Astrocyte of the spinal cord (primary cell): ENCODE data around the gene MTSS2.

Experiments
- DNase-seq: peaks from one replicate; pipeline ENCODE4 v3.0.0; 2011; ENCODE audit warnings: low read depth, low spot score
- H3K4me3 ChIP-seq: 2 replicates; pipeline ENCODE4 v1.5.1; 2011; ENCODE audit warnings: low read depth, mild to moderate bottlenecking, low read length, moderate library complexity
- CTCF ChIP-seq: IDR thresholded peaks from 2 replicates; pipeline ENCODE4 v1.5.1; 2012; ENCODE audit warnings: low read depth, mild to moderate bottlenecking, low read length, inconsistent platforms
- in situ Hi-C: cut with HindIII; loops from 2 replicates; pipeline ENCODE4 v1.10.0; 2017; ENCODE audit warnings: low sequenced_read_pairs

MTSS2 gene

GRCh38 chr16:70695331-70696070, 9.6 kb upstream of the MTSS2 start:
- TF ChIP-seq CTCF: no peak
- in situ Hi-C loops: no loop called here
- DNase-seq: no peak
- no peak overlapping the region for H3K4me3 ChIP-seq

- in situ Hi-C loops: no loop called here
- no peak for DNase-seq
- no peak overlapping the region for H3K4me3 ChIP-seq
- no peak for TF ChIP-seq CTCF
Observed at GRCh38 chr16:70694868-70695218, 9.0 kb upstream of the MTSS2 start.

DNA sequence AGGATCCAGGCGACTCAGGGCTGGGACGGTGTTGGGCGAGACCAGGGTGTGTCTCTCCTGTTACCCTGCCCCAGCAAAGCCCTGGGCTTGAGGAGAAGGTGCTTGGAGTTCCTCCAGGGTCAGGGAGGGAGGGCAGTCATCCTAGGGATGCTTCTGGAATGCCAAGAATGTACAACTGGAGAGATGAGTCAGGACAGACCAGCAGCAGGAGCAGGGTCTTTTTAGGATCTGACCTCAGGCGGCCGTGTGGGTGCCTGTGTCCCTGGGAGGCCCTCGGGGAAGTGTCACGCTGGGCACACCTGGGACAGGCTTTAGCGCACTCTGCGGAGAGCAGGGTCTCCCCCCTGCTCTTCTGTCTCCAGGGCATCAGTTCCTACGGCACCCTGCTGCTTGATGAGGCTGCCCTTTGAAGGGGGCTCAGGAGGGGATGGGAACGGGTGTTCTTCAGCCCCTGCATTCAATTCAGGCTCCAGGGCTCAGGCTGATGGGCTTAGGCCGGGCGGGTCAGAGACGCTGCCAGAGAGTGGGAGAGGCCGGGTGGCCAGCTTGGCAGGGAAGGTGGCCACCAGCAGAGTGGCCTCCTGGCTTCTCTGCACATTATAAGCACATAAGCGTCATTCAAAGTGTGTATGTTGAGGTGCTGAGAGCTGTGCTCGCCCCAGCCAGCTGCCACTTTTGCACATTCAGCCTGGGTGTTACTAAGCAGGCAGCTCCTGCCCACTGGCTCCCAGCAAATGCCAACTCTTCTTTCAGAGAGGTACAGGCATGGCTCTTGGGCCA, 8.4 kb upstream of the MTSS2 start:
- no peak for TF ChIP-seq CTCF
- in situ Hi-C loops: no loop called here
- H3K4me3 ChIP-seq: no peak overlapping the region
- DNase-seq: peak; percentile 65

- H3K4me3 ChIP-seq: no peak overlapping the region
- no peak for TF ChIP-seq CTCF
- in situ Hi-C loops: no loop called here
- no peak for DNase-seq
Observed at GRCh38 chr16:70692873-70693671, 7.2 kb upstream of the MTSS2 start.

DNA sequence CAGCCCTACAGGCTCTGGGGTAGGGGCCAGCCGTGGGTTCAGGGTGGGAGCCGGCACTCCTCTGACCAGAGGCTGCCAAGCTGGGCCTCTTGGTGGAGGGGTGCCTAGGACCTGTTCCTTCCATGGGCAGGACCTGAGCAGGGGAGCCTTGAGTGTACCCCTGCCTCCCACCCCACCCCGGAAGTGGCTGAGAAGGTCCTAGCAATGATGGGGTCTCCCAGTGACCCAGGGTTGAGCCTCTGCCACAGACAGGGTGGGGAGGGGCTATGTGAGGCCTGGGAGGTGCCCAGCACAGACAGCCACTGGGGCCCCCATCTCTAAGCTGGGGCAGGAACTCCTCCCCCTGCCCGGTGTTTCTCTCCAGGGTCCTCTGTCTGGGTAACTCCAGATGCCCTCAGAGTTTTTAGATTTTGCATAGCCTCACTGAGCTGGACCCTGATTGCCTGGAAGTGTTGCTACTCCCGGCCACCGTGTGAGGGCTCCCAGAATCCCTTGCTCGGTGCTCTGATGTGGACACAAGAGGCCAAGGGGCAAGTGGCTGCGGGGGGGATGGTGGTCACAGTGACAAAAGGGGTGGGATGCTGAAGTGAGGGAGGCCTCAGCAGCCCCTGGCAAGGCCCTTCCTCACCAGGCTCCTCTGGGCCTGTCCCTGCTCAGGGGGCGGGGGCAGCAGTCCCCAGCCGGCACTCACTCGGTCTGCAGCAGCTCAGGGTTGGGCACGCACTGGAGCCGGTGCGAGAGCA, 6.4 kb upstream of the MTSS2 start:
- DNase-seq: no peak
- TF ChIP-seq CTCF: no peak
- in situ Hi-C loops: no loop called here
- H3K4me3 ChIP-seq: no peak overlapping the region
